Neural crest cell (in vitro differentiated cells): ENCODE measurements around the gene RYR1. TPM values are rescaled to one million over a fixed set of nuclear protein-coding genes. Genes with fewer than 3 reads are reported as not detected.

Experiments
- DNase-seq: peaks from one replicate; pipeline ENCODE4 v3.0.0; 2021; ENCODE audit warnings: low read depth, mixed read lengths, low spot score
- H3K27ac Mint-ChIP-seq: one replicate; pipeline ENCODE4 v1.8.0; 2021; ENCODE audit warnings: mild to moderate bottlenecking, mixed read lengths; ENCODE audit not compliant: unreplicated experiment
- H3K27me3 Mint-ChIP-seq: 2 replicates; pipeline ENCODE4 v1.8.0; 2021; ENCODE audit warnings: low read depth, mild to moderate bottlenecking, mixed read lengths
- H3K36me3 Mint-ChIP-seq: 2 replicates; pipeline ENCODE4 v1.8.0; 2021; ENCODE audit warnings: low read depth, mild to moderate bottlenecking, mixed read lengths
- H3K4me1 Mint-ChIP-seq: 2 replicates; pipeline ENCODE4 v1.8.0; 2021; ENCODE audit warnings: mixed read lengths
- H3K4me3 Mint-ChIP-seq: one replicate; pipeline ENCODE4 v1.8.0; 2021; ENCODE audit warnings: mild to moderate bottlenecking, mixed read lengths
- H3K9me3 Mint-ChIP-seq: 2 replicates; pipeline ENCODE4 v1.8.0; 2021; ENCODE audit warnings: mixed read lengths
- total RNA-seq: library from RNA; stranded (reverse); gene quantifications from 2 replicates; pipeline ENCODE4 v1.2.1, GENCODE V29; 2021
- TF ChIP-seq, protein P1 (sequence below): fragments of 200-600 bp; sonication (generic); conservative IDR thresholded peaks from 2 replicates; pipeline ENCODE4 v1.5.0; 2021; ENCODE audit warnings: antibody characterized with exemption, mild to moderate bottlenecking

Gene RYR1
- total RNA-seq, 1 donor from 2014 or later = 1.1 TPM

DNA sequence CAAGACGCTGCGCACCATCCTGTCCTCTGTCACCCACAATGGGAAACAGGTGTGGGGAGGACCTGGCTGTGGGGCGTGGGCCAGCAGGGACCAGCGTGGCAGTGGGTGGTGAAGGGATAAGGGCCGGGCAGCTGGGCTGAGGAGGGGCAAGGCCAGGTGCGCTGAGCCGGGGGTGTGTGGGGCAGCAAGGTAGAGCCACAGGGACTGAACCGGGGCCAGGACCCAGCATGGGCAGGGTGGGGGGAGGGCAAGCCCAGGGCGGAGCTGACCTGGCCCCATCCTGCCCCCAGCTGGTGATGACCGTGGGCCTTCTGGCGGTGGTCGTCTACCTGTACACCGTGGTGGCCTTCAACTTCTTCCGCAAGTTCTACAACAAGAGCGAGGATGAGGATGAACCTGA lies 146.6 kb downstream of the RYR1 start:
- no peak for DNase-seq
- TF ChIP-seq, protein P1, sequence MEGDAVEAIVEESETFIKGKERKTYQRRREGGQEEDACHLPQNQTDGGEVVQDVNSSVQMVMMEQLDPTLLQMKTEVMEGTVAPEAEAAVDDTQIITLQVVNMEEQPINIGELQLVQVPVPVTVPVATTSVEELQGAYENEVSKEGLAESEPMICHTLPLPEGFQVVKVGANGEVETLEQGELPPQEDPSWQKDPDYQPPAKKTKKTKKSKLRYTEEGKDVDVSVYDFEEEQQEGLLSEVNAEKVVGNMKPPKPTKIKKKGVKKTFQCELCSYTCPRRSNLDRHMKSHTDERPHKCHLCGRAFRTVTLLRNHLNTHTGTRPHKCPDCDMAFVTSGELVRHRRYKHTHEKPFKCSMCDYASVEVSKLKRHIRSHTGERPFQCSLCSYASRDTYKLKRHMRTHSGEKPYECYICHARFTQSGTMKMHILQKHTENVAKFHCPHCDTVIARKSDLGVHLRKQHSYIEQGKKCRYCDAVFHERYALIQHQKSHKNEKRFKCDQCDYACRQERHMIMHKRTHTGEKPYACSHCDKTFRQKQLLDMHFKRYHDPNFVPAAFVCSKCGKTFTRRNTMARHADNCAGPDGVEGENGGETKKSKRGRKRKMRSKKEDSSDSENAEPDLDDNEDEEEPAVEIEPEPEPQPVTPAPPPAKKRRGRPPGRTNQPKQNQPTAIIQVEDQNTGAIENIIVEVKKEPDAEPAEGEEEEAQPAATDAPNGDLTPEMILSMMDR = no peak
- H3K4me1 Mint-ChIP-seq = no peaks in the 10 kb centered on the region

DNA sequence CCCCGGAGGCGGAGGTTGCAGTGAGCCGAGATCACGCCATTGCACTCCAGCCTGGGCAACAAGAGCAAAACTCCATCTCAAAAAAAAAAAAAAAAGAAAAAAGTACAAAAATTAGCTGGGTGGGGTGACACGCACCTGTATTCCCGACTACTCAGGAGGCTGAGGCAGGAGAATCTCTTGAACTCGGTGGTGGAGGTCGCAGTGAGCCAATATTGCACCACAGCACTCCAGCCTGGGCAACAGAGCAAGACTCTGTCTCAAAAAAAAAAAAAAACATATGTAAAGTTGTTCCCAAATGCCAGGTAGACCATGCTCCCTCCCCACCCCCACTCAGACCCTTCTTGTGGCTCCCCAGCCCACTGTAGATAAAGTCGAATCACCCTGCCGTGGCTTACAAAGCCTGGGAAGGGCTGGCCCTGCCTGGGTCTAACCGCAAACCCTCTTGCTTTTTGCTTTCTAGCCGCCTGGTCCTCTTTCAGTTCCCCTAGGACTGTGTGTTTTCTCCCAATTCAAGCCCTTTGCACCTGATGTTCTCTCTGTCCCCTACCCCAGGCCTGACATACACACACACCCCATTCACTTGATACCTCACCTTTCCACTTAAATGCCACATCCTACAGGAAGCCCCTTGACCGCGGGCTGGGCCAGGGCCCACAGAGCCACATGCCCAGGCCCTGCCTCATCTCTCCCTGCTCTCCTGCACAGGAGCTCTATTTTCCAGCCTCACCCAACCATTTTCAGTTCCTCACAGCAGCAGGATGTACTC lies 149.9 kb downstream of the RYR1 start:
- H3K4me3 Mint-ChIP-seq = no peak overlapping the region
- no peaks in the 10 kb centered on the region for H3K4me1 Mint-ChIP-seq
- no peak overlapping the region for H3K27ac Mint-ChIP-seq
- TF ChIP-seq, protein P1 = no peak
- H3K9me3 Mint-ChIP-seq = no peaks in the 10 kb centered on the region
- no peaks in the 10 kb centered on the region for H3K36me3 Mint-ChIP-seq
- H3K27me3 Mint-ChIP-seq = no peaks in the 10 kb centered on the region
- no peak for DNase-seq

More for the DNA sequence above, 146.6 kb downstream of the RYR1 start:
- Mint-ChIP-seq H3K9me3 (no peaks in the 10 kb centered on the region), H3K27me3 (no peaks in the 10 kb centered on the region), H3K4me3 (no peak overlapping the region), H3K27ac (no peak overlapping the region), H3K36me3 (no peaks in the 10 kb centered on the region)

DNA sequence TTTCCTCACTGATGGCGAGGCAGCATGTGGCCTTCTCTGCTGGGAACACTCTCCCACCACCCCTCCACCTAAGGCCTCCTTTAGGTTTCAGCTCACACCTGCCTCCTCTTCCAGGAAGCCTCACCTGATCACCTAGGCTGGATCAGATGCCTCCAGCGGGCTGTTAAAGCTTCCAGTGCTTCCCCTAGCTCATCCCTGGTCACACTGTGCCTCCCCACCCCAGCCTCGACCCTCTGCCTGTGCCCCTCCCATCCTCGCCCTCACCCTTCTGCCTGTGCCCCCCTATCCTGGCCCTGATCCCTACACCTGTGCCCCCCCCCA lies 150.5 kb downstream of the RYR1 start:
- no peak overlapping the region for H3K4me3 Mint-ChIP-seq
- no peaks in the 10 kb centered on the region for H3K9me3 Mint-ChIP-seq
- no peak for DNase-seq
- H3K36me3 Mint-ChIP-seq = no peaks in the 10 kb centered on the region
- TF ChIP-seq, protein P1 = no peak
- H3K4me1 Mint-ChIP-seq = no peaks in the 10 kb centered on the region
- no peaks in the 10 kb centered on the region for H3K27me3 Mint-ChIP-seq
- no peak overlapping the region for H3K27ac Mint-ChIP-seq

DNA sequence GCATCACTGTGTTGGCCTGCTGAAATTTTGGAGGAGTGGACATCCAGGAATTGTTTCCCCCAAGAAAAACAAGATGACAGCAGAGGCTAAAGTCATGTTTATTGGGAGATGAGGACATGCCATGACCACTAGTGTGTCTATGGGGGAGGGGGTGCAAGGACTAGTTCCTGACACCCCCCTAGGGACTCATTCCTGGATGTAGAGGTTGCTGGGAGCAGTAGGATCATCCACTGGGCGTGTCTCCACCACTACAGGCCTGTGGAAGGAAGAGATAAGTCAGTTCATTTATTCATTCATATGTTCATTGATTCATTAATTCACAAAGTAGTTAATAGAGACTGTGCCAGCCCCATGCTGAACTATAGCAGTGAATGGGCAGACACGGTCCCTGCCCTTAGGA lies 154.1 kb downstream of the RYR1 start:
- TF ChIP-seq, protein P1 = no peak
- Mint-ChIP-seq H3K27me3 (no peaks in the 10 kb centered on the region), H3K27ac (no peak overlapping the region), H3K4me1 (no peaks in the 10 kb centered on the region), H3K4me3 (no peak overlapping the region), H3K36me3 (no peaks in the 10 kb centered on the region), H3K9me3 (no peaks in the 10 kb centered on the region)
- DNase-seq = no peak

DNA sequence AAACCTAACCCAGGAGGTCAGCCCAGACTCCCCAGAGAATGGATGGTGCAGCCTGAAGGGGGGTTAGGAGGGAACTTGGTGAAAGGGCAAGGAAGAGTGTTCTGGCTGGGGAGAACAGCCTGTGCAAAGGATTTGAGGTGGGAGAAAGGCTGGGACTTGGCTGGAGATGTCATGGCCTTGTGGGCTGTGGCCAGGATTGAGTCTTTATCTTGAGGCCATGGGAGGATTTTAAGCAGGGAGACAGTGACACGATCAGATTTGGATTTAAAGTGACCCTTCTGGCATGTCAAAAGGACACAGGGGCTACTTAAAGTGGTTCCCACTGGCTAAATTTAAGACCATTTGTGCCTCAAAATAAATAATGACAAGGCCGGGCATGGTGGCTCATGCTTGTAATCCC lies 154.6 kb downstream of the RYR1 start:
- Mint-ChIP-seq H3K27me3 (no peaks in the 10 kb centered on the region), H3K4me1 (no peaks in the 10 kb centered on the region), H3K36me3 (no peaks in the 10 kb centered on the region), H3K4me3 (no peak overlapping the region), H3K27ac (no peak overlapping the region), H3K9me3 (no peaks in the 10 kb centered on the region)
- no peak for DNase-seq
- TF ChIP-seq, protein P1 = no peak
